HUES48 (cell line): ENCODE data around the gene EML5.

Experiments used
- H3K27ac ChIP-seq: one replicate; pipeline ENCODE4 v1.7.0; 2013; ENCODE audit warnings: low read depth, low read length, inconsistent platforms
- H3K27me3 ChIP-seq: 2 replicates; pipeline ENCODE4 v1.6.1; 2013; ENCODE audit warnings: mild to moderate bottlenecking, low read length; ENCODE audit not compliant: control insufficient read depth, insufficient read depth
- H3K36me3 ChIP-seq: 2 replicates; pipeline ENCODE4 v1.6.1; 2013; ENCODE audit warnings: low read length; ENCODE audit not compliant: control insufficient read depth, insufficient read depth
- H3K4me1 ChIP-seq: 2 replicates; pipeline ENCODE4 v1.6.1; 2013; ENCODE audit warnings: mild to moderate bottlenecking, low read length; ENCODE audit not compliant: control insufficient read depth, insufficient read depth
- H3K4me3 ChIP-seq: 2 replicates; pipeline ENCODE4 v1.5.1; 2013; ENCODE audit warnings: mild to moderate bottlenecking, low read depth, low read length
- H3K9ac ChIP-seq: 2 replicates; pipeline ENCODE4 v1.6.1; 2013; ENCODE audit warnings: mild to moderate bottlenecking, low read depth, low read length, moderate library complexity
- H3K9me3 ChIP-seq: 2 replicates; pipeline ENCODE4 v1.6.1; 2013; ENCODE audit warnings: low read length; ENCODE audit not compliant: control insufficient read depth, insufficient read depth

Gene EML5

GRCh38 chr14:88618476-88618875 is 174.3 kb downstream of the EML5 start:
- Histone ChIP-seq H3K4me1 (peaks cover 13% of the 10 kb centered on the region), H3K27ac (peak overlapping the region; percentile 66), H3K27me3 (no peaks in the 10 kb centered on the region), H3K9me3 (no peaks in the 10 kb centered on the region), H3K36me3 (peaks cover 15% of the 10 kb centered on the region; the same call in 1 of the 2 replicates), H3K4me3 (no peak overlapping the region), H3K9ac (no peak overlapping the region)

GRCh38 chr14:88617479-88617878 is 175.3 kb downstream of the EML5 start:
- H3K4me1 ChIP-seq, result peaks cover 13% of the 10 kb centered on the region
- H3K27ac ChIP-seq, result peak overlapping the region; percentile 66
- H3K4me3 ChIP-seq, result no peak overlapping the region
- no peak overlapping the region for H3K9ac ChIP-seq
- no peaks in the 10 kb centered on the region for H3K27me3 ChIP-seq
- peaks cover 24% of the 10 kb centered on the region for H3K36me3 ChIP-seq
- no peaks in the 10 kb centered on the region for H3K9me3 ChIP-seq

GRCh38 chr14:88616697-88617096 is 176.1 kb downstream of the EML5 start:
- Histone ChIP-seq H3K4me1 (peaks cover 13% of the 10 kb centered on the region), H3K36me3 (peaks cover 32% of the 10 kb centered on the region), H3K27ac (no peak overlapping the region), H3K9ac (no peak overlapping the region), H3K27me3 (no peaks in the 10 kb centered on the region), H3K9me3 (no peaks in the 10 kb centered on the region), H3K4me3 (no peak overlapping the region)

GRCh38 chr14:88614218-88614907 is 178.4 kb downstream of the EML5 start:
- H3K36me3 ChIP-seq, result peaks cover 55% of the 10 kb centered on the region
- H3K9ac ChIP-seq, result no peak overlapping the region
- no peaks in the 10 kb centered on the region for H3K9me3 ChIP-seq
- H3K4me3 ChIP-seq, result no peak overlapping the region
- H3K4me1 ChIP-seq, result peaks cover 13% of the 10 kb centered on the region
- H3K27me3 ChIP-seq, result no peaks in the 10 kb centered on the region
- H3K27ac ChIP-seq, result no peak overlapping the region

- Histone ChIP-seq H3K36me3 (peaks cover 63% of the 10 kb centered on the region), H3K9me3 (no peaks in the 10 kb centered on the region), H3K27ac (no peak overlapping the region), H3K9ac (no peak overlapping the region), H3K4me1 (peaks cover 11% of the 10 kb centered on the region), H3K27me3 (no peaks in the 10 kb centered on the region), H3K4me3 (no peak overlapping the region)
These were observed 179.2 kb downstream of the EML5 start for GRCh38 chr14:88613552-88614010.

GRCh38 chr14:88612981-88613380 is 179.8 kb downstream of the EML5 start:
- Histone ChIP-seq H3K27ac (no peak overlapping the region), H3K9ac (no peak overlapping the region), H3K36me3 (peaks cover 69% of the 10 kb centered on the region), H3K4me3 (no peak overlapping the region), H3K4me1 (peaks cover 5% of the 10 kb centered on the region), H3K27me3 (no peaks in the 10 kb centered on the region), H3K9me3 (no peaks in the 10 kb centered on the region)

GRCh38 chr14:88611878-88612277 is 180.9 kb downstream of the EML5 start:
- peaks cover 80% of the 10 kb centered on the region for H3K36me3 ChIP-seq
- no peak overlapping the region for H3K4me3 ChIP-seq
- H3K27ac ChIP-seq, result no peak overlapping the region
- H3K9ac ChIP-seq, result no peak overlapping the region
- no peaks in the 10 kb centered on the region for H3K9me3 ChIP-seq
- H3K27me3 ChIP-seq, result no peaks in the 10 kb centered on the region
- no peaks in the 10 kb centered on the region; the same call in 1 of the 2 replicates for H3K4me1 ChIP-seq

GRCh38 chr14:88607829-88608228 is 184.9 kb downstream of the EML5 start:
- Histone ChIP-seq H3K9ac (no peak overlapping the region), H3K36me3 (peaks cover 100% of the 10 kb centered on the region), H3K27ac (no peak overlapping the region), H3K9me3 (no peaks in the 10 kb centered on the region), H3K4me1 (no peaks in the 10 kb centered on the region), H3K4me3 (no peak overlapping the region), H3K27me3 (no peaks in the 10 kb centered on the region)

GRCh38 chr14:88605594-88605993 is 187.2 kb downstream of the EML5 start:
- peaks cover 100% of the 10 kb centered on the region for H3K36me3 ChIP-seq
- no peak overlapping the region for H3K4me3 ChIP-seq
- H3K27ac ChIP-seq, result no peak overlapping the region
- no peaks in the 10 kb centered on the region for H3K4me1 ChIP-seq
- no peaks in the 10 kb centered on the region for H3K9me3 ChIP-seq
- no peak overlapping the region for H3K9ac ChIP-seq
- no peaks in the 10 kb centered on the region for H3K27me3 ChIP-seq

GRCh38 chr14:88604212-88604611 is 188.5 kb downstream of the EML5 start:
- Histone ChIP-seq H3K27ac (no peak overlapping the region), H3K4me3 (no peak overlapping the region), H3K36me3 (peaks cover 100% of the 10 kb centered on the region), H3K4me1 (no peaks in the 10 kb centered on the region), H3K9me3 (no peaks in the 10 kb centered on the region), H3K27me3 (no peaks in the 10 kb centered on the region), H3K9ac (no peak overlapping the region)

- Histone ChIP-seq H3K27me3 (no peaks in the 10 kb centered on the region), H3K9ac (no peak overlapping the region), H3K9me3 (no peaks in the 10 kb centered on the region), H3K4me3 (no peak overlapping the region), H3K4me1 (no peaks in the 10 kb centered on the region), H3K27ac (no peak overlapping the region), H3K36me3 (peaks cover 99% of the 10 kb centered on the region)
These were observed 192.9 kb downstream of the EML5 start for GRCh38 chr14:88599761-88600439.
